Spleen (tissue), 7 donors: ENCODE results near the gene POLR1B.

Source experiments
- CTCF ChIP-seq, 11 experiments: fragments of 200-600 bp in 7 of 11; fragments of 450-650 bp in 4 of 11; sonication (generic) in 4 of 11; IDR thresholded peaks in 8 of 11; conservative IDR thresholded peaks in 3 of 11; 1 replicate in 7 of 11; 2 replicates in 4 of 11; pipeline versions ENCODE4 v1.4.0 to v1.8.0; 2016 to 2021; ENCODE audit warnings: antibody characterized with exemption in 11 of 11, inconsistent platforms in 4 of 11, mild to moderate bottlenecking in 1 of 11
- POLR2A ChIP-seq, 3 donors: fragments of 450-650 bp; IDR thresholded peaks; one replicate each; pipeline ENCODE4 v1.5.1; 2017; ENCODE audit warnings: antibody characterized with exemption in 3 of 3, mild to moderate bottlenecking in 1 of 3
- donor health status: DM: no; HTN: no; CAD: no; lungs with moderate emphysema.
- donor health status: DM: no; HTN: no; CAD: no.
- donor health status: DM: no; HTN: no; CAD: no.

- TF ChIP-seq POLR2A (IDR thresholded peaks at IDR 0.05) (no peak), CTCF (IDR thresholded peaks at IDR 0.05 in 8 of 11, conservative IDR thresholded peaks at IDR 0.05 in 3 of 11) (no peak)
Measured at GRCh38 chr2:112607680-112608438, 65.6 kb downstream of the POLR1B start.
